GM12878 (cell line): ENCODE results near the gene HYDIN. TPM values are rescaled to one million over a fixed set of nuclear protein-coding genes. Genes with fewer than 3 reads are reported as not detected.

Source experiments
- ATAC-seq: fragments of 200-7000 bp; cut with Tn5 transposase; 3 replicates; pipeline ENCODE4 v1.9.1; 2020; ENCODE audit warnings: mild to moderate bottlenecking, moderate library complexity
- BruUV-seq: library from RNA; stranded (reverse); fragments of 400-500 nt; replicated peaks from 2 replicates; lab custom pipeline; 2021; lab: Mats Ljungman, UMichigan
- CTCF ChIA-PET: fragments of 300-600 bp; sonication (Branson Sonifier 250); formaldehyde crosslinking; extraction: SDS; loops from one replicate; lab custom pipeline; 2021; ENCODE audit warnings: inconsistent platforms; lab: Yijun Ruan, JAX
- POLR2A ChIA-PET: fragments of 350-600 bp; formaldehyde crosslinking; extraction: SDS; loops from one replicate; lab custom pipeline; 2021; ENCODE audit warnings: inconsistent platforms; lab: Charles Lee
- RAD21 ChIA-PET: fragments of 300-600 bp; sonication (Branson Sonifier 250); formaldehyde crosslinking; loops from one replicate; lab custom pipeline; 2023; ENCODE audit warnings: antibody characterized with exemption; ENCODE audit not compliant: unreplicated experiment; lab: Charles Lee
- SMC1A ChIA-PET: fragments of 300-600 bp; sonication (Branson Sonifier 250); formaldehyde crosslinking; loops from one replicate; lab custom pipeline; 2023; ENCODE audit not compliant: unreplicated experiment, uncharacterized antibody; lab: Charles Lee
- DNase-seq: peaks from one replicate; pipeline ENCODE4 v3.0.0-alpha.2; 2011; ENCODE audit warnings: low read depth, low spot score
- FAIRE-seq: peaks from 3 replicates; lab custom pipeline; 2011; peaks lifted over from hg19 to GRCh38; lab: Jason Lieb, UNC
- H2AFZ ChIP-seq: 2 replicates; pipeline ENCODE4 v1.6.0; 2011; ENCODE audit warnings: low read depth, low read length, control low read depth; ENCODE audit not compliant: control insufficient read depth
- H3K27ac ChIP-seq: 2 replicates; pipeline ENCODE4 v1.5.1; 2011; ENCODE audit warnings: control low read depth; ENCODE audit not compliant: control insufficient read depth, insufficient read depth
- H3K27me3 ChIP-seq, 2 experiments: replicated peaks in 1 of 2; 2 replicates each; pipeline versions ENCODE4 v1.6.0 to v1.6.1; 2011; ENCODE audit warnings: low read length in 1 of 2; ENCODE audit not compliant: control insufficient read depth in 2 of 2, insufficient read depth in 2 of 2
- H3K36me3 ChIP-seq, 2 experiments: 2 replicates each; pipeline ENCODE4 v1.5.1; 2011; ENCODE audit warnings: low read length in 1 of 2; ENCODE audit not compliant: control insufficient read depth in 2 of 2, insufficient read depth in 2 of 2
- H3K4me1 ChIP-seq: 2 replicates; pipeline ENCODE4 v1.6.1; 2011; ENCODE audit warnings: mild to moderate bottlenecking, low read length, moderate library complexity, mixed read lengths; ENCODE audit not compliant: control insufficient read depth, insufficient read depth
- H3K4me2 ChIP-seq: 2 replicates; pipeline ENCODE4 v1.6.0; 2011; ENCODE audit warnings: control low read depth; ENCODE audit not compliant: control insufficient read depth, insufficient read depth
- H3K4me3 ChIP-seq: fragments of 200-600 bp; sonication (generic); 2 replicates; pipeline ENCODE4 v1.5.1; 2016
- H3K79me2 ChIP-seq: 2 replicates; pipeline ENCODE4 v1.6.0; 2011; ENCODE audit warnings: low read length; ENCODE audit not compliant: control insufficient read depth, insufficient read depth
- H3K9ac ChIP-seq: 2 replicates; pipeline ENCODE4 v1.8.0; 2011; ENCODE audit warnings: low read length, control low read depth, mixed read lengths; ENCODE audit not compliant: control insufficient read depth, insufficient read depth
- H3K9me3 ChIP-seq: replicated peaks from 3 replicates; pipeline ENCODE4 v1.5.1; 2011; ENCODE audit warnings: mild to moderate bottlenecking, low read length; ENCODE audit not compliant: control insufficient read depth, insufficient read depth
- H4K20me1 ChIP-seq: 2 replicates; pipeline ENCODE4 v1.6.0; 2011; ENCODE audit not compliant: control insufficient read depth, insufficient read depth
- BACH1 ChIP-seq: fragments of 450-650 bp; IDR thresholded peaks from 2 replicates; pipeline ENCODE4 v1.6.1; 2017; ENCODE audit warnings: mild to moderate bottlenecking, borderline replicate concordance
- CBX3 ChIP-seq: fragments of 200-600 bp; sonication (generic); IDR thresholded peaks from 2 replicates; pipeline ENCODE4 v1.6.1; 2016; ENCODE audit warnings: low read depth, borderline replicate concordance
- CHD1 ChIP-seq: IDR thresholded peaks from 2 replicates; pipeline ENCODE4 v1.6.1; 2012; ENCODE audit warnings: low read depth, low read length, improper control_type of control experiment
- EGR1 ChIP-seq, 2 experiments: IDR thresholded peaks; 1 replicate in 1 of 2; 2 replicates in 1 of 2; pipeline ENCODE4 v1.6.1; 2011 to 2012; ENCODE audit warnings: low read depth in 2 of 2, low read length in 2 of 2, borderline replicate concordance in 1 of 2, mild to moderate bottlenecking in 1 of 2, moderate library complexity in 1 of 2
- IKZF2 ChIP-seq, 2 experiments: fragments of 450-650 bp; IDR thresholded peaks; 2 replicates each; pipeline ENCODE4 v1.6.1; 2017; ENCODE audit warnings: mild to moderate bottlenecking in 2 of 2, moderate library complexity in 2 of 2
- SMC3 ChIP-seq: IDR thresholded peaks from 2 replicates; pipeline ENCODE4 v1.6.1; 2011; ENCODE audit warnings: low read length, improper control_type of control experiment, borderline replicate concordance
- TARDBP ChIP-seq: IDR thresholded peaks from 2 replicates; pipeline ENCODE4 v1.6.1; 2016; ENCODE audit warnings: borderline replicate concordance
- TCF7 ChIP-seq: IDR thresholded peaks from 2 replicates; pipeline ENCODE4 v1.6.1; 2014; ENCODE audit warnings: antibody characterized with exemption, borderline replicate concordance
- YBX1 ChIP-seq: fragments of 450-650 bp; IDR thresholded peaks from 2 replicates; pipeline ENCODE4 v1.6.1; 2016; ENCODE audit warnings: antibody characterized with exemption
- ZNF207 ChIP-seq: fragments of 450-650 bp; IDR thresholded peaks from 2 replicates; pipeline ENCODE4 v1.6.1; 2014; ENCODE audit warnings: antibody characterized with exemption, mild to moderate bottlenecking, borderline replicate concordance
- WGBS: methylation state at CpG from one replicate; pipeline ENCODE4 v1.1.6; 2016; ENCODE audit warnings: low lambda C conversion rate; ENCODE audit not compliant: insufficient replicate concordance, insufficient coverage; ENCODE audit errors: missing lambda C conversion rate; 5-methylcytosine and 5-hydroxymethylcytosine counted together
- in situ Hi-C: fragments of 300-500 bp; cut with MboI; formaldehyde crosslinking; loops from 9 replicates; pipeline ENCODE4 v1.14.3; 2018; ENCODE audit warnings: mixed read lengths
- intact Hi-C: fragments of 100-400 bp; cut with micrococcal nuclease; formaldehyde crosslinking; loops from one replicate; pipeline ENCODE4 v1.14.2; 2022; ENCODE audit not compliant: unreplicated experiment
- polyA plus RNA-seq, 11 experiments: library from polyadenylated mRNA; depleted of rRNA in 4 of 11; unstranded in 6 of 11; stranded (reverse) in 5 of 11; fragments of >200 nt; fragmentation: Nextera tagmentation in 4 of 11; fragmentation: Illumina TruSeq in 1 of 11; extraction: Ambion mirVana in 4 of 11; extraction: Trizol in 1 of 11; gene quantifications; 1 replicate in 1 of 11; 2 replicates in 10 of 11; pipeline versions ENCODE4 v1.2.1 to v1.2.3, GENCODE V29; 2011 to 2016; ENCODE audit warnings: inconsistent platforms in 2 of 11, missing spikeins in 2 of 11, low read depth in 1 of 11
- total RNA-seq, 4 experiments: library from RNA; depleted of rRNA in 3 of 4; stranded (reverse); fragments of >200 nt in 3 of 4; fragmentation: Illumina TruSeq in 1 of 4; extraction: Trizol in 1 of 4; gene quantifications; 2 replicates each; pipeline versions ENCODE4 v1.2.1 to v1.2.3, GENCODE V29; 2013 to 2021
- TF ChIP-seq, protein P1 (sequence below): fragments of 450-650 bp; IDR thresholded peaks from 2 replicates; pipeline ENCODE4 v1.6.1; 2017; ENCODE audit warnings: mild to moderate bottlenecking
- TF ChIP-seq, protein P2 (sequence below): IDR thresholded peaks from 2 replicates; pipeline ENCODE4 v1.6.1; 2012; ENCODE audit warnings: low read depth, low read length, improper control_type of control experiment

Gene HYDIN
- total and polyA plus RNA-seq, 10 of the 15 experiments (the other 5 are each of a cell fraction or from before 2014, with no cell fraction given), result 0.01 to 0.30 (median 0.10) TPM; not detected in 7

DNA sequence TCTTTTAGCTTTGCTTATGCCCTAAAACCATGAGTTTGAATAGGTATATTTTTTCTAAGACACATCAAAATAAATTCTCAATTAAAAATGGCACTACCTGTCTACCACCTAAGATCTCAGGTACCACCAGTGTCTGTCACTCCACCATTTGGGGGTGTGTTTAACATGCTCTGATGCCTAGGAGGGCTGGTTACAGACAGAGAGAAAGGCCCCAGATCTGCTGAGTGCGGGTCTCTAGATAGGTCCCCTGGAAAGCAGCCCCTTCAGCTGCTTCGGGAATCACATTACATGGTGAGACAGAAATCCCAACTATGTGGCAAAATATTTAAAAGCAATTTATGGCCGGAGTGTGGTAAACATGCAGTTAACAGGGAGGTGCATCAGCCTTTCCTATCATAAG is 428.9 kb downstream of the HYDIN start:
- Histone ChIP-seq H3K4me2 (no peak overlapping the region), H3K27ac (no peak overlapping the region), H3K9ac (no peak overlapping the region), H4K20me1 (no peaks in the 10 kb centered on the region), H3K4me3 (no peak overlapping the region), H3K36me3 (no peaks in the 10 kb centered on the region; a peak in 1 of 4 replicates), H3K79me2 (peaks cover 21% of the 10 kb centered on the region), H3K4me1 (peaks cover 5% of the 10 kb centered on the region; the same call in 1 of the 2 replicates), H2AFZ (peak overlapping the region; percentile 97), H3K9me3 (peaks cover 2% of the 10 kb centered on the region; the same call in 1 of the 3 replicates), H3K27me3 (no peaks in the 10 kb centered on the region)
- in situ Hi-C loops, result no loop called here
- POLR2A ChIA-PET, result no interaction called here
- no TSS peak for BruUV-seq
- FAIRE-seq (no peak), ATAC-seq (no peak), DNase-seq (no peak)
- RAD21 ChIA-PET, result no interaction called here
- WGBS, result 54% methylated on average over 3 of the region's 3 CpGs
- SMC1A ChIA-PET, result interaction anchor here (0.6 kb wide), 1 partner anchor 49 kb away, joined by 3 read pairs; no protein-coding TSS in a partner anchor
- intact Hi-C loops, result no loop called here
- TF ChIP-seq EGR1 (IDR thresholded peaks at IDR 0.05; ENCODE audit: borderline replicate concordance in 1 of 2, low read depth in 2 of 2, low read length in 2 of 2) (no peak), CHD1 (no peak), TCF7 (no peak), IKZF2 (IDR thresholded peaks at IDR 0.05) (no peak), SMC3 (no peak), TARDBP (no peak), ZNF207 (no peak), YBX1 (no peak), BACH1 (no peak), CBX3 (no peak)
- TF ChIP-seq, protein P1, sequence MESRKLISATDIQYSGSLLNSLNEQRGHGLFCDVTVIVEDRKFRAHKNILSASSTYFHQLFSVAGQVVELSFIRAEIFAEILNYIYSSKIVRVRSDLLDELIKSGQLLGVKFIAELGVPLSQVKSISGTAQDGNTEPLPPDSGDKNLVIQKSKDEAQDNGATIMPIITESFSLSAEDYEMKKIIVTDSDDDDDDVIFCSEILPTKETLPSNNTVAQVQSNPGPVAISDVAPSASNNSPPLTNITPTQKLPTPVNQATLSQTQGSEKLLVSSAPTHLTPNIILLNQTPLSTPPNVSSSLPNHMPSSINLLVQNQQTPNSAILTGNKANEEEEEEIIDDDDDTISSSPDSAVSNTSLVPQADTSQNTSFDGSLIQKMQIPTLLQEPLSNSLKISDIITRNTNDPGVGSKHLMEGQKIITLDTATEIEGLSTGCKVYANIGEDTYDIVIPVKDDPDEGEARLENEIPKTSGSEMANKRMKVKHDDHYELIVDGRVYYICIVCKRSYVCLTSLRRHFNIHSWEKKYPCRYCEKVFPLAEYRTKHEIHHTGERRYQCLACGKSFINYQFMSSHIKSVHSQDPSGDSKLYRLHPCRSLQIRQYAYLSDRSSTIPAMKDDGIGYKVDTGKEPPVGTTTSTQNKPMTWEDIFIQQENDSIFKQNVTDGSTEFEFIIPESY, result no peak
- TF ChIP-seq, protein P2, sequence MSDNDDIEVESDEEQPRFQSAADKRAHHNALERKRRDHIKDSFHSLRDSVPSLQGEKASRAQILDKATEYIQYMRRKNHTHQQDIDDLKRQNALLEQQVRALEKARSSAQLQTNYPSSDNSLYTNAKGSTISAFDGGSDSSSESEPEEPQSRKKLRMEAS, result no peak
- CTCF ChIA-PET, result interaction anchor here (0.5 kb wide), 1 partner anchor 24 kb away, joined by 3 read pairs; no protein-coding TSS in a partner anchor
